H1 (cell line): ENCODE results near the gene GLO1.

Source experiments
- ATF3 ChIP-seq: IDR thresholded peaks from 2 replicates; pipeline ENCODE4 v1.6.1; 2011; ENCODE audit warnings: low read depth, mild to moderate bottlenecking, low read length; ENCODE audit not compliant: insufficient read depth
- BRCA1 ChIP-seq: IDR thresholded peaks from 2 replicates; pipeline ENCODE4 v1.6.1; 2012; ENCODE audit warnings: low read depth, low read length, improper control_type of control experiment
- CHD2 ChIP-seq: IDR thresholded peaks from 2 replicates; pipeline ENCODE4 v1.6.1; 2012; ENCODE audit warnings: low read length, improper control_type of control experiment
- CTCF ChIP-seq, 3 experiments: IDR thresholded peaks; 1 replicate in 2 of 3; 2 replicates in 1 of 3; pipeline versions ENCODE4 v1.5.1 to v1.6.1; 2011; ENCODE audit warnings: low read length in 3 of 3, mild to moderate bottlenecking in 3 of 3, inconsistent platforms in 2 of 3, low read depth in 1 of 3, moderate library complexity in 1 of 3; ENCODE audit not compliant: insufficient read depth in 1 of 3; ENCODE audit errors: control extremely low read depth in 1 of 3
- GTF2F1 ChIP-seq: IDR thresholded peaks from 2 replicates; pipeline ENCODE4 v1.6.1; 2012; ENCODE audit warnings: low read depth, low read length, improper control_type of control experiment, borderline replicate concordance
- JUND ChIP-seq: IDR thresholded peaks from 2 replicates; pipeline ENCODE4 v1.6.1; 2011; ENCODE audit warnings: mild to moderate bottlenecking, improper control_type of control experiment, low read length
- KDM1A ChIP-seq: fragments of 200-600, 300-600 bp; sonication (generic); IDR thresholded peaks from 2 replicates; pipeline ENCODE4 v1.7.1; 2016; ENCODE audit warnings: mild to moderate bottlenecking, low read length, borderline replicate concordance
- POLR2A ChIP-seq, 2 experiments: IDR thresholded peaks; 1 replicate in 1 of 2; 2 replicates in 1 of 2; pipeline ENCODE4 v1.6.1; 2011; ENCODE audit warnings: low read depth in 2 of 2, low read length in 2 of 2, mild to moderate bottlenecking in 2 of 2; ENCODE audit errors: control extremely low read depth in 1 of 2
- POLR2AphosphoS5 ChIP-seq: IDR thresholded peaks from 2 replicates; pipeline ENCODE4 v1.6.1; 2011; ENCODE audit warnings: low read depth, low read length
- RAD21 ChIP-seq, 2 experiments: IDR thresholded peaks in 1 of 2; conservative IDR thresholded peaks in 1 of 2; 2 replicates each; pipeline ENCODE4 v1.6.1; 2011; ENCODE audit warnings: low read depth in 2 of 2, low read length in 2 of 2, improper control_type of control experiment in 1 of 2, inconsistent platforms in 1 of 2, mild to moderate bottlenecking in 1 of 2, moderate library complexity in 1 of 2
- RXRA ChIP-seq: IDR thresholded peaks from 2 replicates; pipeline ENCODE4 v1.6.1; 2011; ENCODE audit warnings: low read depth, mild to moderate bottlenecking, low read length, moderate library complexity; ENCODE audit not compliant: insufficient read depth
- SIN3A ChIP-seq, 2 experiments: IDR thresholded peaks in 1 of 2; conservative IDR thresholded peaks in 1 of 2; 2 replicates each; pipeline ENCODE4 v1.6.1; 2011 to 2012; ENCODE audit warnings: low read length in 2 of 2, improper control_type of control experiment in 1 of 2, low read depth in 1 of 2, mild to moderate bottlenecking in 1 of 2
- TBP ChIP-seq: IDR thresholded peaks from 2 replicates; pipeline ENCODE4 v1.6.1; 2011; ENCODE audit warnings: low read depth, low read length, improper control_type of control experiment
- YY1 ChIP-seq: IDR thresholded peaks from 2 replicates; pipeline ENCODE4 v1.6.1; 2011; ENCODE audit warnings: low read depth, mild to moderate bottlenecking, low read length

GRCh38 chr6:38681850-38682249 lies 21.1 kb downstream of the GLO1 start:
- no peak for TF ChIP-seq CTCF (IDR thresholded peaks at IDR 0.05; ENCODE audit: control extremely low read depth in 1 of 3, insufficient read depth in 1 of 3, low read depth in 1 of 3, low read length in 3 of 3)
- no peak for TF ChIP-seq SIN3A (conservative IDR thresholded peaks at IDR 0.05 in 1 of 2, IDR thresholded peaks at IDR 0.05 in 1 of 2; ENCODE audit: low read depth in 1 of 2, low read length in 2 of 2)
- no peak for TF ChIP-seq TBP
- no peak for TF ChIP-seq RXRA
- TF ChIP-seq POLR2A (IDR thresholded peaks at IDR 0.05; ENCODE audit: control extremely low read depth in 1 of 2, low read depth in 2 of 2, low read length in 2 of 2): no peak
- no peak for TF ChIP-seq POLR2AphosphoS5
- no peak for TF ChIP-seq RAD21 (IDR thresholded peaks at IDR 0.05 in 1 of 2, conservative IDR thresholded peaks at IDR 0.05 in 1 of 2; ENCODE audit: low read depth in 2 of 2, low read length in 2 of 2)
- no peak for TF ChIP-seq YY1
- no peak for TF ChIP-seq CHD2
- no peak for TF ChIP-seq KDM1A
- no peak for TF ChIP-seq JUND
- no peak for TF ChIP-seq ATF3
- TF ChIP-seq BRCA1: no peak
- no peak for TF ChIP-seq GTF2F1
